BE2C (cell line): ENCODE data around the gene DDX54.
A peak's percentile ranks its signal among the peaks of the same experiment; 100 is the strongest.

Experiments used
- DNase-seq: peaks from one replicate; pipeline ENCODE4 v3.0.0-alpha.2; 2020
- H3K27me3 ChIP-seq: fragments of 250-450 bp; sonication (Bioruptor Pico); 2 replicates; pipeline ENCODE4 v1.5.1; 2020; ENCODE audit warnings: mild to moderate bottlenecking
- H3K36me3 ChIP-seq: fragments of 250-450 bp; sonication (Bioruptor Pico); 2 replicates; pipeline ENCODE4 v1.5.1; 2020; ENCODE audit warnings: mild to moderate bottlenecking
- H3K4me1 ChIP-seq: fragments of 250-450 bp; sonication (Bioruptor Pico); 2 replicates; pipeline ENCODE4 v1.5.1; 2020
- H3K4me3 ChIP-seq: 2 replicates; pipeline ENCODE4 v1.5.1; 2011; ENCODE audit warnings: low read depth, low read length
- H3K9me3 ChIP-seq: fragments of 250-450 bp; sonication (Bioruptor Pico); 2 replicates; pipeline ENCODE4 v1.5.1; 2020
- CTCF ChIP-seq: IDR thresholded peaks from 2 replicates; pipeline ENCODE4 v1.5.1; 2012; ENCODE audit warnings: mild to moderate bottlenecking, low read depth, low read length

Gene DDX54

GRCh38 chr12:113151655-113152054 is 33.6 kb downstream of the DDX54 start:
- DNase-seq = no peak
- H3K4me1 ChIP-seq = no peaks in the 10 kb centered on the region; the same call in 1 of the 2 replicates

DNA sequence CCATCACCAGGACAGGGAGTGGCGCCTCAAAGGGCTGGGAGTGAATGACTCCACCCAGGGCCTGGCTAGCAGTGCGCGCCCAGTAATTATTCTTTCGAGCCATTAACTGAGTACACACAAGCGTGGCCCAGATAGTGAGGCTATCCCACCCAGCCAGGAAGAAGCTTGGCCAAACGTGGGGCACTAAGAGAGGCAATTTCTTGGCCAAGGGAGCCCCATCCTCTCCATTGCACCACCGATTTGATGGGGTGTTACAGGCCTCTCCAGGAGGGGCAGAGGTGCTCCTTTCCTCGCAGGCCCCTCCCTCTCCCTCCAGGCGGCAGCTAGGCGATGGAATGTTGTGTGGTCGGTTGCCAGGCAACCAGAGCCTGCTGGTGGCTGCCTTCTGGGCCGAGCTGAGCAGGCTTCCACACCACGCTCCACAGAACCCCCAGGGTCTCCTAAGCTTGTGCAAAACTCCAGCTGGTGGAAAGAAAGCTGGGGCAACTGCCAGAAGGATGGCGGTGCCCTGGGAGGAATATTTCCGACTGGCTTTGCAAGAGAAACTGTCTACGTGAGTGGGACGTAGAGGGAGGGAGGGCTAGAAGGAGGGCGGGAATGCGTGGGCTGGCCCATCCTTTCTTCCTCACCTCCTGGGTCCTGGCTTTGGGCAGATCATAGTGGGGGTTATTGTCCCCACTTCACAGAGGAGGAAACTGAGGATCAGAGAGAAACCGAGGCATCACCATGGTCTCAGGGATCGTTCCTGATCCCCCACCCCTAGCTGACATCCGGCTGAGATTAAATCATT is 35.7 kb downstream of the DDX54 start, which contains the start of gene CFAP73:
Gene CFAP73, plus strand, starts transcription at position 364 of the 790 bp plus-strand sequence. Its CDS starts 134 bp downstream, at position 498.
- DNase-seq = peak; percentile 85
- H3K9me3 ChIP-seq = no peaks in the 10 kb centered on the region
- H3K27me3 ChIP-seq = peaks cover 18% of the 10 kb centered on the region
- peak within 1 kb of the TSS; percentile 15; the same call in 1 of the 2 replicates for H3K4me3 ChIP-seq
- no peaks in the 10 kb centered on the region for H3K36me3 ChIP-seq
- no peaks in the 10 kb centered on the region; the same call in 1 of the 2 replicates for H3K4me1 ChIP-seq
- 0 out of 2 replicates have a peak, but pooled peaks have one; percentile 1 for TF ChIP-seq CTCF

More at GRCh38 chr12:113151655-113152054, 33.6 kb downstream of the DDX54 start:
- Histone ChIP-seq H3K36me3 (no peaks in the 10 kb centered on the region), H3K4me3 (no peak overlapping the region), H3K9me3 (no peaks in the 10 kb centered on the region), H3K27me3 (peaks cover 22% of the 10 kb centered on the region)
- TF ChIP-seq CTCF = 0 out of 2 replicates have a peak, but pooled peaks have one; percentile 3

- H3K4me3 ChIP-seq = no peak overlapping the region
- H3K4me1 ChIP-seq = no peaks in the 10 kb centered on the region; the same call in 1 of the 2 replicates
- no peaks in the 10 kb centered on the region for H3K9me3 ChIP-seq
- TF ChIP-seq CTCF = no peak
- no peak for DNase-seq
- H3K36me3 ChIP-seq = no peaks in the 10 kb centered on the region
- H3K27me3 ChIP-seq = no peaks in the 10 kb centered on the region; the same call in 1 of the 2 replicates
Observed at GRCh38 chr12:113146999-113147398, 38.3 kb downstream of the DDX54 start.

DNA sequence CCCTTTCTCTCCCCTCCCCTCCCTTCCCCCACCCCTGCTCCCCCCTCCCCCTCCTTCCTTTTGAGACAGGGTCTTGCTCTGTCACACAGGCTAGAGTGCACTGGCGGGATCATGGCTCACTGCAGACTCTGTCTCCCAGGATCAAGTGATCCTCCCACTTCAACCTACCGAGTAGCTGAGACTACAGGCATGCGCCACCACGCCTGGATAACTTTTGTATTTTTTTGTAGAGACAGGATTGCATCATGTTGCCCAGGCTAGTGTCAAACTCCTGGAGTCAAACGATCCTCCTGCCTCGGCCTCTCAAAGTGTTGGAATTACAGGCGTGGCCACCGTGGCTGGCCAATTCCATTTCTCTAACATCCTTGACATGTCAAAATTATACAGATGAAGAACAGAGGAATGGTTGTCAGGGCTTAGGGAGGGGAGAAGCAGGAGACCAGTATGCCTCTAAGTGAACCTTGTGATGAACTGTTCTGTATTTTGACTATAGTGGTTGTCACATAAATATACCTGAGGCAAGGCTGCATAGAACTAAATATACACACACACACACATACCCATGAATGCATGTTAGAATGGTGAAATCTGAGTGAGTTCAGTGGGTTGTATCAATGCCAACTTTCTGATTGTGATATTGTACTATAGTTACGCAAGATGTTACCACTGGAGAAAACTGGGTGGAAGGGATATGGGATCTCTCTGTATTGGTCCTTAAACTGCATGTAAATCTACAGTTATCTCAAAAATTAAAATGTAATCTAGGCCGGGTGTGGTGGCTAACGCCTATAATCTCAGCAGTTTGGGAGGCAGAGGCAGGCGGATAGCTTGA is 39.3 kb downstream of the DDX54 start:
- Histone ChIP-seq H3K36me3 (no peaks in the 10 kb centered on the region), H3K4me1 (no peaks in the 10 kb centered on the region; the same call in 1 of the 2 replicates), H3K9me3 (no peaks in the 10 kb centered on the region), H3K4me3 (no peak overlapping the region), H3K27me3 (no peaks in the 10 kb centered on the region)
- DNase-seq = no peak
- no peak for TF ChIP-seq CTCF

GRCh38 chr12:113144806-113145205 is 40.5 kb downstream of the DDX54 start:
- H3K9me3 ChIP-seq = no peaks in the 10 kb centered on the region
- H3K4me3 ChIP-seq = no peak overlapping the region
- H3K4me1 ChIP-seq = no peaks in the 10 kb centered on the region
- H3K36me3 ChIP-seq = no peaks in the 10 kb centered on the region
- TF ChIP-seq CTCF = no peak
- DNase-seq = no peak
- no peaks in the 10 kb centered on the region for H3K27me3 ChIP-seq
